Posterior cingulate gyrus (tissue), 11 donors: Measurements from ENCODE around the gene KIAA1671.

ENCODE experiments used
- DNase-seq, 10 donors: peaks; one replicate each; pipeline versions ENCODE4 v3.0.0 to v3.0.0-alpha.2; 2020 to 2021; ENCODE audit warnings: mixed read lengths in 3 of 10
- intact Hi-C: fragments of 100-400 bp; cut with DNase I; formaldehyde crosslinking; loops from one replicate; pipeline ENCODE4 v1.15.1; 2023

The KIAA1671 gene

GRCh38 chr22:24950272-24950902, 2.1 kb upstream of the KIAA1671 start:
- DNase-seq, result peak in 8 of 10 donors; percentile 23 to 91 (median 48)
- intact Hi-C loops, result no loop called here

- intact Hi-C loops, result loop anchor here (1.0 kb wide), 1 partner anchor 95 kb away; no protein-coding TSS in a partner anchor
- peak in 9 of 10 donors; percentile 16 to 93 (median 58) for DNase-seq
Observed at GRCh38 chr22:24952837-24953383, 394 bp downstream of the KIAA1671 start.

GRCh38 chr22:24953384-24954113, 1.0 kb downstream of the KIAA1671 start:
- peak in 2 of 10 donors; percentile 76 to 83 for DNase-seq

GRCh38 chr22:24954114-24954463, 1.6 kb downstream of the KIAA1671 start:
- intact Hi-C loops, result no loop called here
- peak in 1 of 10 donors; percentile 62 for DNase-seq

More at GRCh38 chr22:24953384-24954113, 1.0 kb downstream of the KIAA1671 start:
- intact Hi-C loops, result no loop called here

- DNase-seq, result peak in 1 of 10 donors; percentile 56
- intact Hi-C loops, result no loop called here
Observed at GRCh38 chr22:24954856-24955255, 2.3 kb downstream of the KIAA1671 start.

- peak in 1 of 10 donors; percentile 21 for DNase-seq
- intact Hi-C loops, result no loop called here
Observed at GRCh38 chr22:24957043-24957442, 4.5 kb downstream of the KIAA1671 start.

GRCh38 chr22:24961217-24961844, 8.8 kb downstream of the KIAA1671 start:
- intact Hi-C loops, result no loop called here
- peak in 2 of 10 donors; percentile 5 to 71 for DNase-seq

- intact Hi-C loops, result no loop called here
- DNase-seq, result peak in 2 of 10 donors; percentile 9 to 37
Observed at GRCh38 chr22:24962094-24962493, 9.6 kb downstream of the KIAA1671 start.

- intact Hi-C loops, result no loop called here
- DNase-seq, result peak in 1 of 10 donors; percentile 41
Observed at GRCh38 chr22:24962835-24963234, 10.3 kb downstream of the KIAA1671 start.

- no peak for DNase-seq
- intact Hi-C loops, result no loop called here
Observed at GRCh38 chr22:24964441-24964840, 11.9 kb downstream of the KIAA1671 start.

GRCh38 chr22:24965822-24966626, 13.5 kb downstream of the KIAA1671 start:
- intact Hi-C loops, result no loop called here
- peak in 1 of 10 donors; percentile 33 for DNase-seq

GRCh38 chr22:24968066-24968561, 15.6 kb downstream of the KIAA1671 start:
- intact Hi-C loops, result no loop called here
- DNase-seq, result peak in 2 of 10 donors; percentile 69 to 79

- intact Hi-C loops, result no loop called here
- DNase-seq, result peak in 1 of 10 donors; percentile 69
Observed at GRCh38 chr22:24969560-24970301, 17.2 kb downstream of the KIAA1671 start.

GRCh38 chr22:24972369-24972768, 19.9 kb downstream of the KIAA1671 start:
- intact Hi-C loops, result no loop called here
- peak in 1 of 10 donors; percentile 16 for DNase-seq

GRCh38 chr22:24973872-24974271, 21.4 kb downstream of the KIAA1671 start:
- intact Hi-C loops, result no loop called here
- DNase-seq, result peak in 2 of 10 donors; percentile 28 to 71

- peak in 1 of 10 donors; percentile 57 for DNase-seq
- intact Hi-C loops, result no loop called here
Observed at GRCh38 chr22:24975125-24975640, 22.7 kb downstream of the KIAA1671 start.

- DNase-seq, result peak in 7 of 10 donors; percentile 30 to 92 (median 60)
- intact Hi-C loops, result no loop called here
Observed at GRCh38 chr22:24975813-24976341, 23.4 kb downstream of the KIAA1671 start.

- peak in 2 of 10 donors; percentile 81 to 83 for DNase-seq
- intact Hi-C loops, result no loop called here
Observed at GRCh38 chr22:24976442-24977218, 24.1 kb downstream of the KIAA1671 start.
